Mucosa of rectum (tissue), 2 donors: ENCODE measurements around the gene STARD8.

ENCODE experiments used
- H3K27ac ChIP-seq, 2 donors: one replicate each; pipeline ENCODE4 v1.7.0; 2013; ENCODE audit warnings: inconsistent platforms in 2 of 2, low read depth in 2 of 2, low read length in 2 of 2
- H3K27me3 ChIP-seq, 2 donors: one replicate each; pipeline ENCODE4 v1.7.0; 2013; ENCODE audit warnings: low read length in 2 of 2; ENCODE audit not compliant: control insufficient read depth in 2 of 2, insufficient read depth in 2 of 2
- H3K36me3 ChIP-seq, 2 donors: one replicate each; pipeline ENCODE4 v1.7.0; 2013; ENCODE audit warnings: low read length in 2 of 2; ENCODE audit not compliant: control insufficient read depth in 2 of 2, insufficient read depth in 2 of 2
- H3K4me1 ChIP-seq, 2 donors: one replicate each; pipeline ENCODE4 v1.7.0; 2013; ENCODE audit warnings: low read length in 2 of 2, mild to moderate bottlenecking in 1 of 2; ENCODE audit not compliant: control insufficient read depth in 2 of 2, insufficient read depth in 2 of 2
- H3K4me3 ChIP-seq, 2 donors: one replicate each; pipeline ENCODE4 v1.7.0; 2013; ENCODE audit warnings: low read length in 2 of 2
- H3K9ac ChIP-seq, 2 donors: one replicate each; pipeline ENCODE4 v1.7.0; 2013; ENCODE audit warnings: low read length in 2 of 2, low read depth in 1 of 2, mild to moderate bottlenecking in 1 of 2
- H3K9me3 ChIP-seq, 2 donors: one replicate each; pipeline ENCODE4 v1.7.0; 2013; ENCODE audit warnings: low read length in 2 of 2; ENCODE audit not compliant: control insufficient read depth in 2 of 2
- donor health status: healthy.
- donor health status: Normal muscosa, but diverticular disease.

STARD8 gene

GRCh38 chrX:68696267-68696990 lies 49.0 kb downstream of the STARD8 start:
- Histone ChIP-seq H3K4me3 (no peak overlapping the region), H3K27ac (no peak overlapping the region), H3K27me3 (peaks cover 16 to 26% of the 10 kb centered on the region in 2 donors)

DNA sequence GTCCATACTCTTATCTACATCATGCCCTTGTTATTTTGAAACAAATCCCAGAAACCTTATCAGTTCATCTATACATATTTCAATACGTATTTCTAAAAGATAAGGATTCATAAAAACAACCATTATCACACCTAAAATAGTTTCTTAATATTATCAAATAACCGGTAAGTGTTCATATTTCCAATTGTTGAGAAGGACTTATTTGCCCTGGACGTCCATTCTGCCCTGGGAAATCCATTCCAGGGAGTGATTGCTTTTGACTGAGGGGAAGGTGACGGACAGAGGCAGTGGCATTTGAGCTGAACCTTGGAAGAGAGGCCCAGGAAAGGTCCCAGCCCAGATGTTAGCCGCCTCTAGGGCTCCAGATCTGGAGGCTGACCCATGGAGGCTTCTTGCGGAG lies 49.6 kb downstream of the STARD8 start:
- Histone ChIP-seq H3K4me3 (no peak overlapping the region), H3K27ac (no peak overlapping the region), H3K27me3 (peaks cover 16 to 23% of the 10 kb centered on the region in 2 donors), H3K36me3 (no peaks in the 10 kb centered on the region), H3K9me3 (no peaks in the 10 kb centered on the region), H3K9ac (no peak overlapping the region), H3K4me1 (no peaks in the 10 kb centered on the region)

More at GRCh38 chrX:68696267-68696990, 49.0 kb downstream of the STARD8 start:
- Histone ChIP-seq H3K4me1 (no peaks in the 10 kb centered on the region), H3K9ac (no peak overlapping the region), H3K9me3 (no peaks in the 10 kb centered on the region), H3K36me3 (no peaks in the 10 kb centered on the region)

GRCh38 chrX:68697465-68698125 lies 50.1 kb downstream of the STARD8 start:
- H3K4me3 ChIP-seq = no peak overlapping the region

GRCh38 chrX:68698942-68699341 lies 51.5 kb downstream of the STARD8 start:
- Histone ChIP-seq H3K4me1 (no peaks in the 10 kb centered on the region), H3K9ac (no peak overlapping the region), H3K36me3 (no peaks in the 10 kb centered on the region), H3K27ac (no peak overlapping the region), H3K9me3 (no peaks in the 10 kb centered on the region), H3K4me3 (no peak overlapping the region), H3K27me3 (peaks cover 13 to 18% of the 10 kb centered on the region in 2 donors)

More at GRCh38 chrX:68697465-68698125, 50.1 kb downstream of the STARD8 start:
- H3K4me1 ChIP-seq = no peaks in the 10 kb centered on the region
- H3K9me3 ChIP-seq = no peaks in the 10 kb centered on the region
- H3K9ac ChIP-seq = no peak overlapping the region
- H3K27me3 ChIP-seq = peaks cover 16 to 20% of the 10 kb centered on the region in 2 donors
- no peak overlapping the region for H3K27ac ChIP-seq
- no peaks in the 10 kb centered on the region for H3K36me3 ChIP-seq

GRCh38 chrX:68699960-68700746 lies 52.7 kb downstream of the STARD8 start:
- Histone ChIP-seq H3K27ac (no peak overlapping the region), H3K4me1 (no peaks in the 10 kb centered on the region), H3K9ac (no peak overlapping the region), H3K9me3 (no peaks in the 10 kb centered on the region), H3K27me3 (peaks cover 13 to 14% of the 10 kb centered on the region in 2 donors), H3K4me3 (no peak overlapping the region), H3K36me3 (no peaks in the 10 kb centered on the region)

GRCh38 chrX:68703369-68703768 lies 55.9 kb downstream of the STARD8 start:
- Histone ChIP-seq H3K27ac (no peak overlapping the region), H3K9me3 (no peaks in the 10 kb centered on the region), H3K4me1 (no peaks in the 10 kb centered on the region)

GRCh38 chrX:68703846-68704245 lies 56.4 kb downstream of the STARD8 start:
- Histone ChIP-seq H3K27me3 (peaks cover 8 to 10% of the 10 kb centered on the region in 2 donors), H3K4me1 (no peaks in the 10 kb centered on the region), H3K27ac (no peak overlapping the region), H3K4me3 (no peak overlapping the region), H3K36me3 (no peaks in the 10 kb centered on the region), H3K9ac (no peak overlapping the region), H3K9me3 (no peaks in the 10 kb centered on the region)

More at GRCh38 chrX:68703369-68703768, 55.9 kb downstream of the STARD8 start:
- Histone ChIP-seq H3K27me3 (peaks cover 8 to 13% of the 10 kb centered on the region in 2 donors), H3K36me3 (no peaks in the 10 kb centered on the region), H3K4me3 (no peak overlapping the region), H3K9ac (no peak overlapping the region)

DNA sequence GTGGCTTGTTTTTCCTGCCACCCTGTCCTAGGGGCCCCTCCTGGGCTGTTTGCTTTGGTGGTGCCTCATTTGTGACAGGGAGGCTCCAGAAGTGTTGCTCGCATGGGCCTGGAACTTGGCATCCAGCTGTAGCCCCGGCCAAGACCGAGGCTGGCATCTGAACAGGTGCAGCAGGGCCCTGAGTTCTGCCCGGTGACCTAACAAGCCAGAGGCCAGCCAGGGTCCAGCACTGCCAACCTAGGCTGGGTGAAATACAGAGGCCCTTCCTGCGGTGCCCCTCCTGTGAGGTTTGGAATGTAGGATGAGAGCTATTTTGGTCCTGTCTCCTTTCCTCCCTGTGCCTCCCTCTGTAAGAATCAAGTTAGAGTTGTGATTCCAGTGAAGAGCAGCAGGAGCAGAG lies 58.5 kb downstream of the STARD8 start:
- no peaks in the 10 kb centered on the region for H3K36me3 ChIP-seq
- no peak overlapping the region for H3K27ac ChIP-seq
- H3K27me3 ChIP-seq = peaks cover 7 to 9% of the 10 kb centered on the region in 2 donors
- H3K4me3 ChIP-seq = no peak overlapping the region
- no peaks in the 10 kb centered on the region for H3K9me3 ChIP-seq
- H3K9ac ChIP-seq = no peak overlapping the region
- no peaks in the 10 kb centered on the region for H3K4me1 ChIP-seq

- no peak overlapping the region for H3K4me3 ChIP-seq
- H3K27ac ChIP-seq = no peak overlapping the region
- no peaks in the 10 kb centered on the region for H3K9me3 ChIP-seq
- H3K4me1 ChIP-seq = no peaks in the 10 kb centered on the region
- H3K9ac ChIP-seq = no peak overlapping the region
- no peaks in the 10 kb centered on the region for H3K36me3 ChIP-seq
- H3K27me3 ChIP-seq = peaks cover 6 to 9% of the 10 kb centered on the region in 2 donors
Measured at GRCh38 chrX:68708503-68709290, 61.2 kb downstream of the STARD8 start.
